ENCODE measurements around the gene SIL1.

GRCh38 chr5:139131921-139132432 lies 66.2 kb downstream of the SIL1 start:
- TF ChIP-seq CTCF (conservative IDR thresholded peaks at IDR 0.05 in 1 of 2, IDR thresholded peaks at IDR 0.05 in 1 of 2; ENCODE audit: low read depth in 1 of 2, low read length in 2 of 2), result no peak
- no peak for TF ChIP-seq EZH2 (IDR thresholded peaks at IDR 0.05; ENCODE audit: low read length, missing control alignments)

All from fibroblast of lung (primary cell).